ENCODE measurements around the gene XRN2. TPM values are rescaled to one million over a fixed set of nuclear protein-coding genes. Genes with fewer than 3 reads are reported as not detected.

The XRN2 gene
- total and polyA plus RNA-seq, 2 of the 13 experiments (the other 11 are each of a cell fraction or from before 2014, with no cell fraction given), result 90.3 to 171 TPM

- 70% methylated on average over 2 of the region's 2 CpGs for WGBS (ENCODE audit: low lambda C conversion rate)
- no peak for DNase-seq (ENCODE audit: low spot score)
- H3K79me2 ChIP-seq (ENCODE audit: insufficient read depth, low read length), result peaks cover 93% of the 10 kb centered on the region
- no peak overlapping the region for H3K9ac ChIP-seq (ENCODE audit: insufficient read depth, low read depth, low read length)
- H3K27me3 ChIP-seq (ENCODE audit: control insufficient read depth in 1 of 2, insufficient read depth in 2 of 2, low read length in 2 of 2), result no peaks in the 10 kb centered on the region
- no TSS peak for BruUV-seq (replicated peaks)
- H4K20me1 ChIP-seq (ENCODE audit: insufficient read depth, low read length), result peaks cover 60% of the 10 kb centered on the region
- ATAC-seq, result no peak
- CTCF ChIA-PET (ENCODE audit: low intra/inter-chr PET ratio, low total read pairs), result no interaction called here
- in situ Hi-C loops (cut with HindIII; ENCODE audit: extremely low pct_ligation_motif_present, low pct_unique_long_range_greater_than_20kb), result no loop called here
- H3K4me2 ChIP-seq (ENCODE audit: low read depth, low read length), result peak overlapping the region; percentile 25; the same call in 1 of the 2 replicates
- peaks cover 3 to 13% of the 10 kb centered on the region in 2 experiments; a peak in 2 of 5 replicates for H3K36me3 ChIP-seq (replicated peaks in 1 of 2; ENCODE audit: control insufficient read depth in 1 of 2, insufficient read depth in 2 of 2, low read length in 2 of 2)
- H3K9me3 ChIP-seq (ENCODE audit: low read length), result no peaks in the 10 kb centered on the region
- no peak overlapping the region for H2AFZ ChIP-seq (ENCODE audit: low read length)
- H3K4me3 ChIP-seq (replicated peaks in 1 of 3; ENCODE audit: insufficient read depth in 1 of 3, low read depth in 2 of 3, low read length in 3 of 3), result no peak overlapping the region
- peaks cover 72% of the 10 kb centered on the region for H3K4me1 ChIP-seq (ENCODE audit: insufficient read depth, low read length)
- no peak for TF ChIP-seq KMT2B (CRISPR knock-in tag; IDR thresholded peaks at IDR 0.05)
- peak; percentile 56; the same call in 1 of the 2 replicates for TF ChIP-seq RBFOX2 (IDR thresholded peaks at IDR 0.05; ENCODE audit: low read depth, low read length)
- FAIRE-seq, result no peak
- POLR2A ChIA-PET, result no interaction called here
- intact Hi-C loops (cut with micrococcal nuclease; ENCODE audit: unreplicated experiment), result no loop called here
- H3K27ac ChIP-seq (ENCODE audit: extremely low read length, insufficient read depth, low read length), result no peak overlapping the region
These were observed 5.2 kb downstream of the XRN2 start for GRCh38 chr20:21308340-21308739.

- DNase-seq (ENCODE audit: low spot score), result no peak
- Histone ChIP-seq H3K79me2 (ENCODE audit: insufficient read depth, low read length) (peaks cover 95% of the 10 kb centered on the region), H4K20me1 (ENCODE audit: insufficient read depth, low read length) (peaks cover 63% of the 10 kb centered on the region), H3K9ac (ENCODE audit: insufficient read depth, low read depth, low read length) (no peak overlapping the region), H3K27ac (ENCODE audit: extremely low read length, insufficient read depth, low read length) (no peak overlapping the region), H3K27me3 (ENCODE audit: control insufficient read depth in 1 of 2, insufficient read depth in 2 of 2, low read length in 2 of 2) (no peaks in the 10 kb centered on the region), H2AFZ (ENCODE audit: low read length) (no peak overlapping the region), H3K4me3 (replicated peaks in 1 of 3; ENCODE audit: insufficient read depth in 1 of 3, low read depth in 2 of 3, low read length in 3 of 3) (no peak overlapping the region), H3K4me2 (ENCODE audit: low read depth, low read length) (peak overlapping the region; percentile 9; the same call in 1 of the 2 replicates), H3K4me1 (ENCODE audit: insufficient read depth, low read length) (peaks cover 71% of the 10 kb centered on the region), H3K9me3 (ENCODE audit: low read length) (no peaks in the 10 kb centered on the region), H3K36me3 (replicated peaks in 1 of 2; ENCODE audit: control insufficient read depth in 1 of 2, insufficient read depth in 2 of 2, low read length in 2 of 2) (peaks cover 3 to 13% of the 10 kb centered on the region in 2 experiments; a peak in 2 of 5 replicates)
- FAIRE-seq, result no peak
- intact Hi-C loops (cut with micrococcal nuclease; ENCODE audit: unreplicated experiment) (no loop called here), in situ Hi-C loops (cut with HindIII; ENCODE audit: extremely low pct_ligation_motif_present, low pct_unique_long_range_greater_than_20kb) (no loop called here)
- no peak for ATAC-seq
- POLR2A ChIA-PET, result interaction anchor here (1.1 kb wide), 1 partner anchor 15 kb away, joined by 3 read pairs; no protein-coding TSS in a partner anchor
- WGBS (ENCODE audit: low lambda C conversion rate), result 96% methylated on average over 2 of the region's 2 CpGs
- BruUV-seq (replicated peaks), result no TSS peak
- CTCF ChIA-PET (ENCODE audit: low intra/inter-chr PET ratio, low total read pairs), result no interaction called here
- TF ChIP-seq DNMT1 (CRISPR knock-in tag; IDR thresholded peaks at IDR 0.05) (no peak), ZHX2 (IDR thresholded peaks at IDR 0.05; ENCODE audit: low read depth) (no peak), ZHX2 (CRISPR knock-in tag; IDR thresholded peaks at IDR 0.05; ENCODE audit: borderline replicate concordance) (no peak), PHB2 (IDR thresholded peaks at IDR 0.05; ENCODE audit: partially characterized antibody) (peak; percentile 87), ZC3H13 (CRISPR knock-in tag; IDR thresholded peaks at IDR 0.05) (no peak), ATF7 (IDR thresholded peaks at IDR 0.05) (0 out of 2 replicates have a peak, but pooled peaks have one; percentile 31), ATF7 (CRISPR knock-in tag; IDR thresholded peaks at IDR 0.05) (no peak), KMT2B (CRISPR knock-in tag; IDR thresholded peaks at IDR 0.05) (no peak), ZNF749 (CRISPR knock-in tag; IDR thresholded peaks at IDR 0.05; ENCODE audit: borderline replicate concordance) (no peak)
These were observed 6.7 kb downstream of the XRN2 start for GRCh38 chr20:21309678-21310467.

Data from HepG2 (cell line).